ENCODE measurements around the gene ZNF532. TPM values are rescaled to one million over a fixed set of nuclear protein-coding genes. Genes with fewer than 3 reads are reported as not detected.
A peak's percentile ranks its signal among the peaks of the same experiment; 100 is the strongest.
"Not testable (repeated sequence)": the region's sequence is repeated elsewhere in the genome, so short reads cannot be mapped to it uniquely, and the experiment has no call there.

The ZNF532 gene
- total RNA-seq, 1 donor from 2014 or later = 53.3 TPM

DNA sequence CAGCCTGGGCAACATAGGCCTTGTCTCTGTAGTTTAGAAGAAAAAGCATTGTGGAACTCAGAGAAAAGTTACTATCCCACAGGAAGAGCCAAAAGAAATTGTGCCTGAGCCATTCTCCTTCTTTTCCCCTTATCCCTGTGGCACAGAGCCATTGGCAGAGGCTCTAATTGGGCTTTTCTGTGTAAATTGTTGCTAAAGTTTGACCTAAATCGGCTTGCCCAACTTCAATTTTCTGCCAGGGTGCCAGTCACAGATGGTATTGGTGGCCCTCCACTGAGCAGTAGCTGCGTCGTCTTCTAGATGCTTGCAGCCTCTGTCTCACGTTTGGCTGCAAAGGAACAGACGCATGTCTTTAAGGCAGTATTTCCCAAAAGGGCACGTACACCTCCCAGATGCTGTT lies 30.3 kb downstream of the ZNF532 start:
- ATAC-seq (ENCODE audit: poor library complexity) = peak; percentile 34
- intact Hi-C loops (cut with DNase I) = no loop called here
- no peak for DNase-seq

DNA sequence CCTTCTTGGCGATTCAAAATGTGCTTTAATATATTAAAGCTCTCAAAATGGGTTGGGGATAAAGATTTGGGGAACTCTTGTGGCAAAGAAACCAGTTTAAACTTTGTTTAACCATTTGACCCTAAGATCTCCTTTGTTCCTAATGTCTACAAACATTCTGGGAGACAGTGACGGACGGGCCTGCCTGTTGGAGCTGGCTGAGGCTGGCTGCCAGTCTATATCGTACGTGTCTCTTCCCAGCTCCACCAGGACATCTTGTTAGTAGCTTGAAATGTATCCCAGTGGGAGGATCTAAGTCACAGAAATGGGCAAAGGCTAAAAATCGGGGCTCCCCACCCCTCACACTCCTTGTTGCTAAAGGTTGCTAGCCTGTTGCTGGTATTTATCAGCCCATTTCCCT lies 30.7 kb downstream of the ZNF532 start:
- no peak for ATAC-seq (ENCODE audit: poor library complexity)
- no peak for DNase-seq
- intact Hi-C loops (cut with DNase I) = no loop called here

DNA sequence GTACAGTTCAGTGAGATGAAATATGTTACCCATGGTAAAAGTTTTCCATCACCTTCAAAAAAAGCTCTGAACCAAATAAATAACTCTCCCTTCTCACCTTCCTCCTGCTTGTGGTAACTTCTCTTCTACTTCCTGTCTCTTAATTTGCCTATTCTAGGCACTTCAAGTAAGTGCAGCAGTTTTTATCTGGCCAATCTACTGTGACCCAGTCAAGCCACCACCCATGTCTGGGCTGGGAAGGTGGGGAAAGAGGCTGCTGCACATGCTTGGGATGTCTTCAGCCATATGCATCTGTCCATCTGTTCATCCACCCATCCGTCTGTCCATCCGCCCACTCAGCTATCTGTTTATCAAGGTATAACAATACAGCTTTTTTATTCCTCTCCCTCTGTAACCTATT lies 31.6 kb downstream of the ZNF532 start:
- ATAC-seq (ENCODE audit: poor library complexity) (no peak), DNase-seq (no peak)
- intact Hi-C loops (cut with DNase I) = no loop called here

DNA sequence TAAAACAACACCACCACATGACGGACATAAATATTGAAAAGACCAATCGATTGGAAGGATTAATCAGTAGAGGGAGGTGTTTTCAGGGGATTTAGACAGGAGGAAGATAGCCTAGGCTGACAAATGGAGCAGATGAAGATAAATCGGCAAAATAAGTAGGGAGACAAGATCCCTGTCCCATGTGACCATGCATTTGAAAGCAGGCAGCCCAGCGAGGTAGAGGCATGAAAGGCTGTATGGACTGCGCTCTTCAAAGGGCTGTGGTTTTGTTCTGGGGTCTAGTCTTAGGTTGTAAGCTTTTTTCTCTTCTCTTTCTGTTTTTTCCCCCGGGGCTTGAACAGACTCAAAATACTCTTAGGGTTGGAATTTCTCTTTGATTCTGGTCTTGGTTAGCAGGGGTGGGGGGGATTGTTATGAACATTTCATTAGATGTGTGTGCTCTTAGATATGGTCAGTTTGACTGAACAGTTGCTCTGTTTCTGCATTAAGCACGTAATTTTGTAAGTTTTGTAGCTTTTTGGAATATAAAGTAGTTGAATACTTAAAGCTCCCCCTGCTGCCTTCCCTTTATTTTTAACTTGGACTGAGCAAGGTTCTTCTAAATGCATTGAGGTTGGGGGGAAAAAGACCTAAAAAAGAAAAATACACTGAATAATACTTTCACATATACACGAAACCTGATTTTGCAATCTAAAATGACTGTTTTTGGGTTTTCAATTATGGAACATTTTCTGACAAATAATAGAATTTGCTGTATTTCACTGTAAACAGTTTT lies 32.2 kb downstream of the ZNF532 start:
- intact Hi-C loops (cut with DNase I) = no loop called here
- no peak for ATAC-seq (ENCODE audit: poor library complexity)

DNA sequence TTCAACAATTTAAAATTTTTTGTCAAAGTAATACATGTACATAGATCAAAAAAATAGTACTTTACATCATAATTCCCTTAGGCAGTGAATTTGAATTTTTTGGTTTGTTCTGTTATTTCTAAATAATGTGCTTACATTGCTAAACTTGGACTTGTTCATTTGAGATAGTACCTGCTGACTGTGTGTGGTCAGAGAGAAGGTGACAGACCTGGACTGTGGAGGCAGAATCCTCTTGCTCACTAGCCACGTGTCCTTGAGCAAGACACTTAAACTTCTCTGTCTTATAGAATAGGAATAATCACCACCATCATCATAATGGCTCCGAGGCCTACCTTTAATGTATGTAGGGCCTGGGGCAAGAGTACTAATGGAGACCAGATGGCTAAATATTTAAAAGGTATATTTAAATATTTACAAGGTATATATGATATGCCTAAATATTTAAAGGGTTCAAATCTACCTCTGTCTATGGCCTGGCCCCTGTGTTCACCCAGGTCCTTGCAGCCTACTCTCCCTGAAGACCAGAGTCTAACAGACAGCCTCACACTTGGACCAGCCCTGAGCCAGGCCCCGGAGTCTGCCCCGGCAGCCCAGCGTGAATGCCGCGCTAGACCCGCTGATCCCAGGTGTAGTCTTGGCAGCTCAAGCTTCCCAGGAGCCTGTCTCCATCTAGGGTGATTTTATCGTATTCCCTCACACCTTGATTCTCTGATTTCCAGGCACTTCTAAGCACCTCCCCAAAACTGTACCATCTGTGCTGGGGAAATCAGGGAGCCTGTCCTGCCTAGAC lies 33.5 kb downstream of the ZNF532 start:
- no peak for ATAC-seq (ENCODE audit: poor library complexity)
- no peak for DNase-seq
- intact Hi-C loops (cut with DNase I) = no loop called here

More for the DNA sequence above, 32.2 kb downstream of the ZNF532 start:
- DNase-seq = no peak

DNA sequence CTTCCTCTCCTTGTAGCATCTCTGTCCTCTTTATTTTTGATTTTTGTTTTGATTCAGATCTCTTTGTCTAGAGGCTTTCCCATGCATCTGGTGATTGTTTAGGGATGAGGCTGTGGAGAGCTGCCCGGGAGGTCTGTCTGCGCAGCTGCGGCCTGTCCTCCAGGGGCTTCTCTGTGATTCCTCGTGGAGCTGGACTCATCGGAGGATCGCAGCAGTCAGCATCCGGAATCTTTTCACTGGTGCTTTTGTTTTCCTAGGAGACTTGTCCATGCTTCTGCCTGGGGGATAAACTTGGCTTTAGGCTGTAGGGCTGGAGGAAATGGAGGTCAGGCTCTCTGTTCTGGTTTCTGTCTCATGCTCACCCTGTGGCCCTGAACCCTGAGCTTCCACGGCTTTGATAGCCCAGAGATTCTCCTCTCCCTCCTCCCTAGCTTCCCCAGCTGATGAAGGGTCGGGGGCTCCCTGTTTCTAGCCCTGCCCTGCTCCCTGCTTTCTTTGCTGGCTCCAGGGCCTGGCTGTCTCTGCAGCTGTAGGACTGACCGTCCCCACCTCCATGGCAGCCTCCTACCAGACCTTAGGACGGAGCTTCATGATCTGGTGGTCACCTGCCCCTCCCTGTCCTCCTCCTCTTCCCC lies 35.5 kb downstream of the ZNF532 start:
- ATAC-seq (ENCODE audit: poor library complexity) = peak; percentile 67
- DNase-seq = peak; percentile 56
- intact Hi-C loops (cut with DNase I) = no loop called here

DNA sequence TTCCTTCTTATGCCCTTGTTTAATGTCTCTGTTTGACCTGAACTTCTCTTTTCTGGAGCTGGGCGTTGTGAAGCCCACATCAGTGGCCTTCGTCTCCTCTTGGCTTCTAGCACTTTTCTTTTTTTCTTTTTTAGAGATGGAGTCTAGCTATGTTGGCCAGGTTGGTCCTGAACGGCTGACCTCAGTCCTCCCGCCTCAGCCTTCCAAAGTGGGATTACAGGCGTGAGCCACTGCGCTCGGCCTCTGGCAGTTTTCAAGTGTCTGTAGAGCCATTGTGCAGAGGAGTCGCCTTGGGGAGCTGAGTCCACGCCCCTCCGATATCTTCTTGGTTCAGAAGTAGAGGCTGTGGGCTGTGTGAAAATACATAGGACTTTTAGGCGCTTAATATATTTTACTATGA lies 36.5 kb downstream of the ZNF532 start:
- DNase-seq (no peak), ATAC-seq (ENCODE audit: poor library complexity) (no peak)
- intact Hi-C loops (cut with DNase I) = no loop called here

DNA sequence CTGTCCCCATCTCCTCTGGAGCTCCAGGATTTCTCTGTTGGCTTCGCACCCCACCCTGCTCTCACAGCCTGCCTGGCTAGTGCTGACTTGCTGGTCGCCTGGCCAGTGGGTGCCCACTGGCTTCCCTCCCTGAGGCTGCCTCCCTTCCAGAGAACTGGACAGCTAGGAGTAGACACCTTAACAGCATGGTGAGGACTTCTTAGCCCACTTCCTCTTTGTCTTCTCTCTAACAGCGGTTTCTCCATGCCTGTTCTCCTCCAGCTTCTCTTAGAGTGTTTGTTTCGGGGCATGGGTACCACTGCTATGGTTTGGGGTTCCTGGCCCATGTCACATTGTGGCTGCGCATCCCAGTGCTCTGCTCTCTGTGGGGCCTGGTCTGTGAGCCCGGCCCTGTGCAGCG lies 37.1 kb downstream of the ZNF532 start:
- ATAC-seq (ENCODE audit: poor library complexity) (no peak), DNase-seq (no peak)
- intact Hi-C loops (cut with DNase I) = no loop called here

DNA sequence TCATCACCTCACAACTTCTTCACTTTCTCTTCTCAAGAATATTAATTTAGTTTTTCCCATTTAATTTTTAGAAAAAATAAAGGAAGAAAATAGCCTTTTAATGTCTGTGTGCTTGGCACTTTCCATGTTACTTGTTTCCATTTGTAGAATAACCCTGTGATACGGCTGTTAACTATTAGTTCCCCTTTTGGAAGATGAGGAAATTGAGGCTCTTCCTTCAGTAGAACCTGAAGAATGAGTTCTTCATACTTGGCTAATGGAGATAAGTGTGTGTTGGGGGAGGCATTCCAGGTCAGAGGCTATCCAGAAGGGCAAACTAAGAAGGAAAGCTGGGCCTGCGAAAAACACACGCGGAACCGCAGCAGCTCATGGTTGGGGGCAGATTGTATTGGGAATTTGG lies 38.3 kb downstream of the ZNF532 start:
- DNase-seq = no peak
- no peak for ATAC-seq (ENCODE audit: poor library complexity)
- intact Hi-C loops (cut with DNase I) = no loop called here

DNA sequence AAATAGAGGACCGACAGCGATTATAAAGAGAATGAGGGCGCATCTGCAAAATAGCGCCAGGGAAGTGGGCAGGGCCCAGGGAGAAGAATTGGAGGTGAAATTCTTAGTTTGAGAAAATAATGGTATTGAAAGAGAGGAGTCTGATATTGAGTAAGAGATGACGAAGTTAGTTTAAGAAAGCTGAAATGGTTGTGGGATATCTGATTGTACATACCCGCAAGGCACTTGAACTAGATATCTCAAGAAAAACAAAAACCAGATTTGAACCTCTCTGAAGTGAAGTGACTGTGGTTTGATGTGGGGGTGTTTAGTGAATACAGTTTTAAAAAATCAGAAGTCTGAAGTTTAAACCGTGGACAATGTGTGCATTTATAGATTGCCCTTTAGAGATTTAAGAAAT lies 38.9 kb downstream of the ZNF532 start:
- DNase-seq = no peak
- intact Hi-C loops (cut with DNase I) = no loop called here
- no peak for ATAC-seq (ENCODE audit: poor library complexity)

DNA sequence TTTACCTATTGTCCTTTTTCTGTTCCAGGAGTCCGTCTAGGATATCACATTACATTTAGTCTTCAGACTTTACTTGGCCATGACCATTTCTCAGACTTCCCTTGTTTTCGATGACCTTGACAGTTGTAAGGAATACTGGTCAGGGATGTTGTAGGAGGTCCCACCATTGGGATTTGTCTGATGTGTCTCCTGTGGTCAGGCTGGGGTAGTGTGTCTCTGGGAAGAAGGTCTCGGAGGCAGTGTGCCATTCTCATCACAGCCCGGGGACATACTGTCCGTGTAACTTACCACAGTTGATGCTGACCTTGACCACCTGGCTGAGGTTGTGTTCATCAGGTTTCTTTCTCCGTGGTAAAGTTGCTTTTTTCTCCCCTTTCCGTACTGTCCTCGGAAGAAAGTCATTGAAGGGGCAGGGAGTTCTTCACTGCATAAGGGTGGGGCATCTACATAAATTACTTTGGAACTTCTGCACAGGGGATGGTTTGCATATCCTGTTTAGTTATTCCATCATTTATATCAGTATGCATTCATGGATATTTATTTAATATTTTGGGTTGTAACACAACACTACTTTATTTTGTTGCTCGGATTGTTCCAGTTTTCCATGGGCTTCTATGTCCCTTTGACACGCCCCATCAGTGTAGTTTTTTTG lies 41.2 kb downstream of the ZNF532 start:
- DNase-seq = no peak
- intact Hi-C loops (cut with DNase I) = no loop called here
- ATAC-seq (ENCODE audit: poor library complexity) = no peak

DNA sequence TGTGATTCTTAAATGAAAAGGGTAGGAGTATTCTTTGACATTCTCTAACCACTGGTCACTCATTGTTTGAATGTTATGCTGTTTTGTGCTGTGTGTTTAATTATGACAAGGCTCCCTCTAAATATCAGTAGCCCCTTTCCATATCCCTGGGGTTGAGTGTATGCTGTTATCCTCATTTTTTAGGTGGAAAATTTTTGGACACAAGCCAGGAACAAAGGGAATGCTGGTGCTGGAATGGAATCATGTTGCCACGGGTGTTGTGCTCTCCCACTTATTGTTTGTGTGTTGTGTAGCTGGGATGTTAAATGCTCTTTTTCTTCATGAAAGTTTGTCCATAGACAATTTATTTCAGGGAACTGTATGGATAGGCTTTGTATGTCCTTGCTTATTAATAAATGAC lies 43.3 kb downstream of the ZNF532 start:
- DNase-seq = no peak
- intact Hi-C loops (cut with DNase I) = no loop called here

DNA sequence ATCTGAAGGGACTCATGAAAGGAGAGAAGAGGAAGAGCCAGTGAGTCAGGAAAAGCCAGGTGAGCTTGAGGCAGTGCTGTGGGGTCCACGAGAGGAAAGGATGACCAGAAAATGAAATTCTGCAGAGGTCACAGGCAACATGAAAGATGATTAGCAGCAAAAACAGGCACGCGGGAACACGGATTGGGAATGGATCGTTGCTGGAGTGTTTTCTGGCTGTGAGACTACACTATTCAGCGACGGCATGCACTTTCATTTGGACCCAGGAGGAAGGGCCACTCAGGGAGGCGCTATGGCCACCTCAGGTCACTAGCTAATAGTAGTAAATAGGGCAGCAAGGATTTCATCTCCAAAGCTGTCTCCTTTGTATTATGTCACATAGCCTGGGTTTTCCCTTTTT lies 44.8 kb downstream of the ZNF532 start:
- intact Hi-C loops (cut with DNase I) = no loop called here
- no peak for ATAC-seq (ENCODE audit: poor library complexity)

More for the DNA sequence above, 43.3 kb downstream of the ZNF532 start:
- ATAC-seq (ENCODE audit: poor library complexity) = no peak

DNA sequence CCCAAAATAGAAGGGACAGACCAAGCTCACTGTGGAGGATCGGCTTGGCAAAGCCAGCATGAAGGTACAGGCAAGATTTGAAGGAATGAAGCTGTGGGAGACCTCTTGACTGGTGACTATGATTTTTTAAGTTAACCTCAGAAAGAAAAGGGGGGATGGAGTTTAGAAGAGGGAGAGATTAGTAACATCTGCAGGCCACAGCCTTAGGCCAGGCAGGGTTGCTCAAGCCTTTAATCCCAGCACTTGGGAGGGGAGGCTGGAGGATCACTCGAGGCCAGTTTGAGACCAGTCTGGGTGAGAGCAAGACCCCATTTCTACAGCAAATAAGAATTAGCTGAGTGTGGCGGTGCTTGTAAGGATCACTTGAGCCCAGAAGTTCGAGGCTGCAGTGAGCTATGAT lies 46.6 kb downstream of the ZNF532 start:
- intact Hi-C loops (cut with DNase I) = no loop called here
- DNase-seq (no peak), ATAC-seq (ENCODE audit: poor library complexity) (no peak)

More for the DNA sequence above, 44.8 kb downstream of the ZNF532 start:
- DNase-seq = no peak

DNA sequence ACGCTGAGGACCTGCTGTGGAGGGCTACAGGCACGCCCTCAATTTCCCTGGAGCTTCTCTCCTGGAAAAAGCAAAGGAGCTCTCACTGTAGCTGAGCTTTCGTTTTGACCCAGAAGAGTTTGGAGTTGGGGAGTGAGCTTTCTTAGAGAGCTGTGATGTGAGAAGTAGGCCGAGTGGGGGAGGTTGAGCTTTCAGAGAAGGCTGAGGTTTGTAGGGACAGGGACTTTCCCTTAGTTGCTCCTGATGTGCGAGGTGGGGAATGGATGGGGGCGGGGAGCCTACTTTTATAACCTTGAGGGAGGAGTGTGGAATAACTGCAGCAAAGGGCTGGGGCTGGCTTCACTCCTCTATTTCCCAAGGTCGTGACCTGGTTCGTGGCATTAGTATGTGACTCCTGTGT lies 47.1 kb downstream of the ZNF532 start:
- DNase-seq = no peak
- intact Hi-C loops (cut with DNase I) = no loop called here
- peak; percentile 62 for ATAC-seq (ENCODE audit: poor library complexity)

DNA sequence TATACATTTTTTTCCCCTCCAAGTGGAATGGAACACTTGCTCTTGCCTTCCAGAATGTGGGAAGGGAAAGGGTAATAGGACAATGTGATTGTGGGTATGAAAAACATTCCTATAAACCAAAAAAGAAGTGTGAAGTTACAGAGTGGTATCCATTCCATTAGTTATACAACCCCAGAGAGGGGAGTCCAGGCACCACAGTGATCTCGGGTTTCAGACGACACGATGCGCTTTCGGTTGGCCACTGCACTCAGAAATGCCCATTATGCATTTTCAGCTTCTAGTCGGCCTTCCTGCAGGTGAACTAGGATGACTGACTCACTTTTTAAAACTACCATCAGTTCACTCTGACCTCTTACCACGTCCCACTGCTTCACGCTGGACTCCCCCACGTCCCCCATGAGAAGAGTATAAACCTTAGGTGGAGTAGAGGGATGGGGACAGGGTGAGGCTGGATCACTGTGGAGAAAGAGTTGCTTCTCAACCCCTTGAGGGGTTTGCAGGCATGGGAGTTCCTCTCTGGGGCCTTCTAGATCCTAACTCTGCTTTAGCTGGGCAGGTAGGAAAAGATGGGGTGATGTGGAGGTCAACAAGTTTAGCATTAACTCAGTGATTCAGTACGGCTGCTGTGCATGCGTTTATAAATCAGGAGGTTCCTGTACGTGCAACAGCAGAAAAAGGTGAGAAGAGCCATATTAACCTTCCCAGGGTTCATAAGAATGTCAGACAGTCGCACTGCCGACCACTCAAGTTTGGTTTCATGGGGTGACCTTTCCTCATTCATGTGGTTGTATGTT lies 50.5 kb downstream of the ZNF532 start:
- no peak for ATAC-seq (ENCODE audit: poor library complexity)
- DNase-seq = no peak
- intact Hi-C loops (cut with DNase I) = no loop called here

DNA sequence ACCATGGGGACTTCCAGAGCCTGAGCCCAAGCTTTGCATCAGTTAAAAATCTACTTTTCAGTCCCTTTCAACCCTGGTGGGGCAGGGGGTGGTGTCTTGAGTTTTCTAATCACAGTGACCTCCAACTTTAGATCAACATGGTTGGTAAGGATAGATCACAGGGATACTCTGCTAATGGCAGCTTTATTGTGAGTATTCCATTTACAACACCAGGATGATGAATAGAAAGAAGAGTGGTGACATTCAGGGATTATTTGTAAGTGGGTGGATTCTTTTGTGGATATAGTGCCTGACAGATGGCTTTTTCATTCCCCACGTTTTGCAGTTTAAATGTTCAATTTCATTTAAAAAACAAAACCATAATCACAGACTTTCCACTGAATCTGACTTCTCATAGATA lies 51.3 kb downstream of the ZNF532 start:
- intact Hi-C loops (cut with DNase I) = no loop called here
- no peak for ATAC-seq (ENCODE audit: poor library complexity)
- DNase-seq = no peak

DNA sequence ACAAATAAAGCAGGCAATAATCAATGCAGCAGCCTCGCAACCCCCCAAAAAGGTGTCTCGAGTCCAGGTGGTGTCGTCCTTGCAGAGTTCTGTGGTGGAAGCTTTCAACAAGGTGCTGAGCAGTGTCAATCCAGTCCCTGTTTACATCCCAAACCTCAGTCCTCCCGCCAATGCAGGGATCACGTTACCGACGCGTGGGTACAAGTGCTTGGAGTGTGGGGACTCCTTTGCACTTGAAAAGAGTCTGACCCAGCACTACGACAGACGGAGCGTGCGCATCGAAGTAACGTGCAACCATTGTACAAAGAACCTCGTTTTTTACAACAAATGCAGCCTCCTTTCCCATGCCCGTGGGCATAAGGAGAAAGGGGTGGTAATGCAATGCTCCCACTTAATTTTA lies 55.3 kb downstream of the ZNF532 start:
- DNase-seq; intact Hi-C loops (cut with DNase I); ATAC-seq (ENCODE audit: poor library complexity): not testable (repeated sequence)

DNA sequence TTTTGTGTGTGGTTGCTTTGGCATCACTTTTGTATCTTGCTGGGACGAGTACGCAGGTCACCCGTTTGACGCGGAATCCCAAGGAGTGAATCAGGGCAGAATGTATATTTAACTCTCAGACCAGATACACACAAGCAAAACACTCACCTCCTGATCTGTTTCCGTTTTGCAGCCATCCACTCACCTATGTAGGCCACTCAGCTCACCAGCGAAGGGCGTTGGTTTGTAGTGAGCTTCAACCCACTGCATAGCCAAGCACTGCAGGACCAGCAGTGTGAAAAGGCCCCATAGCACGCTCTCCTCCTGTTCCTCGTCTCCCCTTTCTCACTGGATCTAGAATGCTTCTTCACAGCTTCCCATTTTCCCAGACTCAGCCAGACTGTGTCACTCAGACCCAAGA lies 58.3 kb downstream of the ZNF532 start:
- intact Hi-C loops (cut with DNase I) = no loop called here
- no peak for ATAC-seq (ENCODE audit: poor library complexity)
- DNase-seq = no peak

All from Right ventricle myocardium superior (tissue), 1 donor.